H9 (cell line): ENCODE measurements around the gene ATP6V0B. TPM values are rescaled to one million over a fixed set of nuclear protein-coding genes. Genes with fewer than 3 reads are reported as not detected.

ENCODE experiments used
- DNase-seq: peaks from one replicate; pipeline ENCODE4 v3.0.0-alpha.2; 2017
- H2AFZ ChIP-seq: one replicate; pipeline ENCODE4 v1.6.1; 2013; ENCODE audit warnings: mild to moderate bottlenecking, low read length, control low read depth, moderate library complexity
- H2AK5ac ChIP-seq: 2 replicates; pipeline ENCODE4 v1.6.1; 2013; ENCODE audit warnings: low read length, control low read depth, mixed read lengths; ENCODE audit not compliant: insufficient read length
- H2BK120ac ChIP-seq: one replicate; pipeline ENCODE4 v1.6.1; 2013; ENCODE audit warnings: low read depth, mild to moderate bottlenecking, low read length, control low read depth, inconsistent platforms; ENCODE audit not compliant: poor library complexity, severe bottlenecking
- H2BK12ac ChIP-seq: 2 replicates; pipeline ENCODE4 v1.6.1; 2013; ENCODE audit warnings: low read length, control low read depth, mixed read lengths, low read depth; ENCODE audit not compliant: insufficient read length
- H2BK15ac ChIP-seq: 2 replicates; pipeline ENCODE4 v1.6.1; 2013; ENCODE audit warnings: low read depth, low read length, control low read depth
- H2BK20ac ChIP-seq: one replicate; pipeline ENCODE4 v1.6.1; 2013; ENCODE audit warnings: low read depth, mild to moderate bottlenecking, low read length, control low read depth, inconsistent platforms; ENCODE audit not compliant: poor library complexity, severe bottlenecking
- H2BK5ac ChIP-seq: 2 replicates; pipeline ENCODE4 v1.6.1; 2013; ENCODE audit warnings: low read length, control low read depth, mixed read lengths; ENCODE audit not compliant: insufficient read length
- H3K14ac ChIP-seq: 2 replicates; pipeline ENCODE4 v1.6.1; 2013; ENCODE audit warnings: low read length, control low read depth; ENCODE audit not compliant: insufficient read depth
- H3K18ac ChIP-seq: 2 replicates; pipeline ENCODE4 v1.6.1; 2013; ENCODE audit warnings: low read depth, mild to moderate bottlenecking, mixed read lengths, low read length, control low read depth; ENCODE audit not compliant: insufficient read length
- H3K23ac ChIP-seq: 2 replicates; pipeline ENCODE4 v1.6.1; 2013; ENCODE audit warnings: low read length, control low read depth, mixed read lengths, low read depth; ENCODE audit not compliant: insufficient read length
- H3K23me2 ChIP-seq: 2 replicates; pipeline ENCODE4 v1.6.1; 2013; ENCODE audit warnings: low read depth, mild to moderate bottlenecking, mixed read lengths, low read length, control low read depth; ENCODE audit not compliant: insufficient read length, poor library complexity, severe bottlenecking
- H3K27ac ChIP-seq: 2 replicates; pipeline ENCODE4 v1.5.1; 2013; ENCODE audit warnings: low read length, control low read depth, mixed read lengths, low read depth; ENCODE audit not compliant: insufficient read length
- H3K27me3 ChIP-seq: 2 replicates; pipeline ENCODE4 v1.6.1; 2013; ENCODE audit warnings: low read length, control low read depth, inconsistent platforms; ENCODE audit not compliant: insufficient read depth
- H3K4ac ChIP-seq: 2 replicates; pipeline ENCODE4 v1.6.1; 2013; ENCODE audit warnings: low read depth, mild to moderate bottlenecking, control low read depth, inconsistent platforms, low read length, moderate library complexity
- H3K4me1 ChIP-seq: 2 replicates; pipeline ENCODE4 v1.6.1; 2013; ENCODE audit warnings: low read length, control low read depth, inconsistent platforms; ENCODE audit not compliant: insufficient read depth
- H3K4me2 ChIP-seq: 2 replicates; pipeline ENCODE4 v1.6.1; 2013; ENCODE audit warnings: low read length, control low read depth, mixed read lengths; ENCODE audit not compliant: insufficient read length, insufficient read depth
- H3K56ac ChIP-seq: 2 replicates; pipeline ENCODE4 v1.6.1; 2013; ENCODE audit warnings: low read depth, mild to moderate bottlenecking, mixed read lengths, low read length, control low read depth; ENCODE audit not compliant: insufficient read length
- H3K79me1 ChIP-seq: 2 replicates; pipeline ENCODE4 v1.6.1; 2013; ENCODE audit warnings: low read depth, mild to moderate bottlenecking, moderate library complexity, low read length, control low read depth, inconsistent platforms; ENCODE audit not compliant: insufficient read depth, poor library complexity, severe bottlenecking
- H3K79me2 ChIP-seq: 2 replicates; pipeline ENCODE4 v1.6.1; 2013; ENCODE audit warnings: low read length, control low read depth, inconsistent platforms; ENCODE audit not compliant: insufficient read depth
- H3K9ac ChIP-seq: 2 replicates; pipeline ENCODE4 v1.6.1; 2013; ENCODE audit warnings: low read length, control low read depth, mixed read lengths; ENCODE audit not compliant: insufficient read length; ENCODE audit errors: extremely low read depth
- H3K9me3 ChIP-seq: one replicate; pipeline ENCODE4 v1.6.1; 2013; ENCODE audit warnings: low read depth, low read length, inconsistent platforms; ENCODE audit not compliant: control insufficient read depth
- H3T11ph ChIP-seq: one replicate; pipeline ENCODE4 v1.6.1; 2013; ENCODE audit warnings: mild to moderate bottlenecking, low read length, control low read depth, inconsistent platforms
- H4K20me1 ChIP-seq: one replicate; pipeline ENCODE4 v1.6.1; 2013; ENCODE audit not compliant: control insufficient read depth, insufficient read length, insufficient read depth
- H4K5ac ChIP-seq: 2 replicates; pipeline ENCODE4 v1.6.1; 2013; ENCODE audit warnings: low read depth, mild to moderate bottlenecking, mixed read lengths, low read length, control low read depth; ENCODE audit not compliant: insufficient read length
- H4K8ac ChIP-seq: replicated peaks from 2 replicates; pipeline ENCODE4 v1.6.1; 2013; ENCODE audit warnings: low read length, control low read depth, mixed read lengths, low read depth; ENCODE audit not compliant: insufficient read length
- H4K91ac ChIP-seq: 2 replicates; pipeline ENCODE4 v1.6.1; 2013; ENCODE audit warnings: low read depth, mild to moderate bottlenecking, moderate library complexity, mixed read lengths, low read length, control low read depth; ENCODE audit not compliant: insufficient read length
- H3K27ac Mint-ChIP-seq, 3 experiments: 2 replicates in 2 of 3; 3 replicates in 1 of 3; pipeline ENCODE4 v1.8.0; 2020 to 2021; ENCODE audit warnings: mixed read lengths in 3 of 3, mild to moderate bottlenecking in 1 of 3, moderate library complexity in 1 of 3
- H3K27me3 Mint-ChIP-seq: 2 replicates; pipeline ENCODE4 v1.8.0; 2021; ENCODE audit warnings: low read depth, mild to moderate bottlenecking, moderate library complexity, mixed read lengths
- H3K36me3 Mint-ChIP-seq, 3 experiments: 2 replicates in 2 of 3; 3 replicates in 1 of 3; pipeline ENCODE4 v1.8.0; 2020 to 2021; ENCODE audit warnings: low read depth in 3 of 3, mixed read lengths in 3 of 3; ENCODE audit not compliant: insufficient read depth in 1 of 3
- H3K4me1 Mint-ChIP-seq, 2 experiments: 2 replicates each; pipeline ENCODE4 v1.8.0; 2020; ENCODE audit warnings: mixed read lengths in 2 of 2
- H3K4me3 Mint-ChIP-seq, 2 experiments: 2 replicates in 1 of 2; 3 replicates in 1 of 2; pipeline ENCODE4 v1.8.0; 2020 to 2021; ENCODE audit warnings: mild to moderate bottlenecking in 2 of 2, mixed read lengths in 2 of 2, moderate library complexity in 1 of 2
- H3K9me3 Mint-ChIP-seq, 2 experiments: 2 replicates in 1 of 2; 3 replicates in 1 of 2; pipeline ENCODE4 v1.8.0; 2020; ENCODE audit warnings: mild to moderate bottlenecking in 2 of 2, mixed read lengths in 2 of 2, moderate library complexity in 1 of 2
- WGBS: extraction: QIAGEN DNeasy Blood & Tissue Kit; methylation state at CpG from one replicate; pipeline ENCODE4 v1.1.7; 2013; ENCODE audit warnings: missing lambda C conversion rate, low lambda C conversion rate, mixed read lengths; ENCODE audit not compliant: insufficient read length; ENCODE audit errors: extremely low coverage; 5-methylcytosine and 5-hydroxymethylcytosine counted together
- total RNA-seq: library from RNA; stranded (reverse); gene quantifications from 2 replicates; pipeline ENCODE4 v1.2.1, GENCODE V29; 2021
- TF ChIP-seq, protein P1 (sequence below): fragments of 200-600 bp; sonication (generic); conservative IDR thresholded peaks from 3 replicates; pipeline ENCODE4 v1.8.0; 2021; ENCODE audit warnings: antibody characterized with exemption, mild to moderate bottlenecking

ATP6V0B gene
- total RNA-seq, 1 experiment from 2014 or later: 131 TPM

DNA sequence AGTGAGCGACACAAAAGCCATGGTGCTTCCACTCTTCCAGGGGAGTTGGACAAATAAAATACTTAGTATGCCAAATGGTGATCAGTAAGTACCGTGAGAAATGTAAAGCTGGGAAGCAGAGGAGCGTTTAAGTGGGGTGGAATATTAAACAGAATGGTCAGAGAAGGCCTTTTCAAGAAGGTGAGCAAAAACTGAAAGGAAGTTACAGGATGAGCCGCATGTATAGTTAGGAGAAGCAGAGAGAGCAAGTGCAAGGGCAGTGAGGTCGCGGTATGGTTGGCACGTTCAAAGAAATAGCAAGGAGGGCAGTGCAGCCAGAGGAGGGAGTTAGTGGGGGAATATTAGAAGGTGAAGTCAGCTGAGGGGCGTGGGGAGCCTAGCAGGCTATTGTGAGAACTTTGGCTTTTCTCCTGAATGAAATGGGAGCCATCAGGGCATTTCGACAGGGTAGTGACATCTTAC lies 748 bp upstream of the ATP6V0B start:
- no peak overlapping the region for H2AFZ ChIP-seq
- H3K36me3 Mint-ChIP-seq: peaks cover 23 to 53% (median 38%) of the 10 kb centered on the region in 3 experiments; a peak in 6 of 7 replicates
- peak overlapping the region; percentile 82 for H3K4me2 ChIP-seq
- H3K27me3 Mint-ChIP-seq: peaks cover 1% of the 10 kb centered on the region; the same call in 1 of the 2 replicates
- peak overlapping the region; percentile 10 for H3K9ac ChIP-seq
- peaks cover 9% of the 10 kb centered on the region for H3K79me1 ChIP-seq
- H2BK15ac ChIP-seq: no peak overlapping the region
- no peaks in the 10 kb centered on the region for H3K9me3 ChIP-seq
- no peak overlapping the region for H3K18ac ChIP-seq
- no peak overlapping the region for H2BK120ac ChIP-seq
- WGBS: no CpG with 5 or more reads among the region's 9 CpGs
- no peak overlapping the region for H3T11ph ChIP-seq
- H4K8ac ChIP-seq: no peak overlapping the region
- H3K79me2 ChIP-seq: peaks cover 3% of the 10 kb centered on the region; the same call in 1 of the 2 replicates
- no peak overlapping the region for H3K23ac ChIP-seq
- H3K4me3 Mint-ChIP-seq: peak overlapping the region; percentile 82 to 95
- H3K27me3 ChIP-seq: no peaks in the 10 kb centered on the region
- no peak overlapping the region for H3K27ac ChIP-seq
- H3K23me2 ChIP-seq: peaks cover 22% of the 10 kb centered on the region
- no peak overlapping the region for H2BK5ac ChIP-seq
- H3K27ac Mint-ChIP-seq: peak overlapping the region; percentile 88 to 94 (median 88); a peak in 6 of 7 replicates
- peaks cover 5% of the 10 kb centered on the region; the same call in 1 of the 2 replicates for H3K4me1 ChIP-seq
- TF ChIP-seq, protein P1, sequence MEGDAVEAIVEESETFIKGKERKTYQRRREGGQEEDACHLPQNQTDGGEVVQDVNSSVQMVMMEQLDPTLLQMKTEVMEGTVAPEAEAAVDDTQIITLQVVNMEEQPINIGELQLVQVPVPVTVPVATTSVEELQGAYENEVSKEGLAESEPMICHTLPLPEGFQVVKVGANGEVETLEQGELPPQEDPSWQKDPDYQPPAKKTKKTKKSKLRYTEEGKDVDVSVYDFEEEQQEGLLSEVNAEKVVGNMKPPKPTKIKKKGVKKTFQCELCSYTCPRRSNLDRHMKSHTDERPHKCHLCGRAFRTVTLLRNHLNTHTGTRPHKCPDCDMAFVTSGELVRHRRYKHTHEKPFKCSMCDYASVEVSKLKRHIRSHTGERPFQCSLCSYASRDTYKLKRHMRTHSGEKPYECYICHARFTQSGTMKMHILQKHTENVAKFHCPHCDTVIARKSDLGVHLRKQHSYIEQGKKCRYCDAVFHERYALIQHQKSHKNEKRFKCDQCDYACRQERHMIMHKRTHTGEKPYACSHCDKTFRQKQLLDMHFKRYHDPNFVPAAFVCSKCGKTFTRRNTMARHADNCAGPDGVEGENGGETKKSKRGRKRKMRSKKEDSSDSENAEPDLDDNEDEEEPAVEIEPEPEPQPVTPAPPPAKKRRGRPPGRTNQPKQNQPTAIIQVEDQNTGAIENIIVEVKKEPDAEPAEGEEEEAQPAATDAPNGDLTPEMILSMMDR: no peak
- no peaks in the 10 kb centered on the region for H4K20me1 ChIP-seq
- no peak overlapping the region for H2BK20ac ChIP-seq
- no peak overlapping the region for H3K56ac ChIP-seq
- H4K91ac ChIP-seq: no peak overlapping the region
- no peak for DNase-seq
- no peaks in the 10 kb centered on the region for H3K9me3 Mint-ChIP-seq
- no peak overlapping the region for H2AK5ac ChIP-seq
- H2BK12ac ChIP-seq: no peak overlapping the region
- no peak overlapping the region for H3K14ac ChIP-seq
- H4K5ac ChIP-seq: no peak overlapping the region
- H3K4ac ChIP-seq: no peak overlapping the region
- H3K4me1 Mint-ChIP-seq: peaks cover 31 to 43% of the 10 kb centered on the region in 2 experiments
